Measurements from ENCODE around the gene ACTRT2. TPM values are rescaled to one million over a fixed set of nuclear protein-coding genes. Genes with fewer than 3 reads are reported as not detected.

The ACTRT2 gene
- total RNA-seq, 1 donor from 2014 or later = not detected

DNA sequence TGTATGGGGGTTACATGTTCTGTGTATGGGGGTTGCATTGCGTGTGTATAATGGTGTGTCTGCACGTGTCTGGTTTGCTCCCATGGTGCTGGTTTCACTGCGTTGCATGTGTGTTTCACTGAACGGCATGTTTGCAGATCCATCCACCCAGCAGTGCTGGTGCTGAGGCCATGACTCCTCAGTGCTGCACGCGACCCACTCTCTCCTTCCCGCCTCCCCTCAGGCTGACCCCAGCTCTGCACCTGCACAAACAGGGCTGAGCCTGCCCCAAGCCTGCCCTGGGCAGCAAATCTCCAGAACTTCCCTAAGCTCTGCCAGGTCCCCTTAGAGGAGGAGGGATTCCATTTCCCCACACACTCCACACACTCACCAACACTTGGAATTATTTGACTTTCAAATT lies 18.7 kb downstream of the ACTRT2 start:
- H3K27me3 ChIP-seq (ENCODE audit: control insufficient read depth, insufficient read depth, low read length) = peaks cover 2% of the 10 kb centered on the region
- DNase-seq (ENCODE audit: low read depth) = no peak
- H3K36me3 ChIP-seq (ENCODE audit: control insufficient read depth, insufficient read depth, low read length) = no peaks in the 10 kb centered on the region
- TF ChIP-seq, protein P1, sequence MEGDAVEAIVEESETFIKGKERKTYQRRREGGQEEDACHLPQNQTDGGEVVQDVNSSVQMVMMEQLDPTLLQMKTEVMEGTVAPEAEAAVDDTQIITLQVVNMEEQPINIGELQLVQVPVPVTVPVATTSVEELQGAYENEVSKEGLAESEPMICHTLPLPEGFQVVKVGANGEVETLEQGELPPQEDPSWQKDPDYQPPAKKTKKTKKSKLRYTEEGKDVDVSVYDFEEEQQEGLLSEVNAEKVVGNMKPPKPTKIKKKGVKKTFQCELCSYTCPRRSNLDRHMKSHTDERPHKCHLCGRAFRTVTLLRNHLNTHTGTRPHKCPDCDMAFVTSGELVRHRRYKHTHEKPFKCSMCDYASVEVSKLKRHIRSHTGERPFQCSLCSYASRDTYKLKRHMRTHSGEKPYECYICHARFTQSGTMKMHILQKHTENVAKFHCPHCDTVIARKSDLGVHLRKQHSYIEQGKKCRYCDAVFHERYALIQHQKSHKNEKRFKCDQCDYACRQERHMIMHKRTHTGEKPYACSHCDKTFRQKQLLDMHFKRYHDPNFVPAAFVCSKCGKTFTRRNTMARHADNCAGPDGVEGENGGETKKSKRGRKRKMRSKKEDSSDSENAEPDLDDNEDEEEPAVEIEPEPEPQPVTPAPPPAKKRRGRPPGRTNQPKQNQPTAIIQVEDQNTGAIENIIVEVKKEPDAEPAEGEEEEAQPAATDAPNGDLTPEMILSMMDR (IDR thresholded peaks at IDR 0.05; ENCODE audit: insufficient read depth, low read length, poor library complexity, severe bottlenecking) = no peak
- H3K4me3 ChIP-seq (ENCODE audit: low read depth, low read length) = no peak overlapping the region

DNA sequence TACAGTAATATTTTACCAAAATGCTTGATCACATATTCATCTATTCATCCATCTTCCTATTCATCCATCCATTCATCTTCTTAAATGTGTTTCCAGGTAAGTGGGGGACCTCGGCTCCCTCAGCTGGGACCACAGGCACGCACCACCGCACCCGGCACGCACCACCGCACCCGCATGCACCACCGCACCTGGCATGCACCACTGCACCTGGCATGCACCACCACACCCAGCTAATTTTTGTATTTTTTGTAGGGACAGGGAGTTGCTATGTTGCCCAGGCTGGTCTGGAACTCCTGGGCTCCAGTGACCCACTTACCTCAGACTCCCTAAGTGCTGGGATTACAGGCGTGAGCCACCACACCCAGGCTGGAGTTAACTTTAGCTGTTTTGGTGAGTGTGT lies 21.2 kb downstream of the ACTRT2 start:
- H3K4me3 ChIP-seq (ENCODE audit: low read depth, low read length) = no peak overlapping the region
- H3K36me3 ChIP-seq (ENCODE audit: control insufficient read depth, insufficient read depth, low read length) = no peaks in the 10 kb centered on the region
- H3K27me3 ChIP-seq (ENCODE audit: control insufficient read depth, insufficient read depth, low read length) = peaks cover 2% of the 10 kb centered on the region
- DNase-seq (ENCODE audit: low read depth) = no peak
- TF ChIP-seq, protein P1 (IDR thresholded peaks at IDR 0.05; ENCODE audit: insufficient read depth, low read length, poor library complexity, severe bottlenecking) = no peak

DNA sequence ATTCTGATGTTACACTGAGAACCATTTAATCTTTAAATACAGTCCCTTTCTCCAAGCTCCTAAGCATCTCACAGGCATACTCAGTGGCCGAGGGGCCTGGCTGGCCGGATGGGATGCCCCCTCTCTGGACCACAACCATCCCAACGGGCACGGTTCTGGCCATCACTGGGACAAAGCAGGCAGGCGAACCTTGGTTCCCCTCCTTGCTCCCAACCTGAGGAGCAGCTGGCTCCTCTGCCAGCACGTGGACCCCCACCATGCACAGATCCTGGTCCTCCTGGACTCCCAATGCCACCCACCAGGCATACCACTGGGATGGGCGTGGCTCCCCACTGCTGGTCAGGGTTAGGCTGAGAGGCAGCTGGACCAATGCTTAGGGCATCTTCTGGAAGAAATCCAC lies 27.9 kb downstream of the ACTRT2 start:
- Histone ChIP-seq H3K36me3 (ENCODE audit: control insufficient read depth, insufficient read depth, low read length) (no peaks in the 10 kb centered on the region), H3K4me3 (ENCODE audit: low read depth, low read length) (no peak overlapping the region), H3K27me3 (ENCODE audit: control insufficient read depth, insufficient read depth, low read length) (no peaks in the 10 kb centered on the region)
- TF ChIP-seq, protein P1 (IDR thresholded peaks at IDR 0.05; ENCODE audit: insufficient read depth, low read length, poor library complexity, severe bottlenecking) = no peak
- no peak for DNase-seq (ENCODE audit: low read depth)

DNA sequence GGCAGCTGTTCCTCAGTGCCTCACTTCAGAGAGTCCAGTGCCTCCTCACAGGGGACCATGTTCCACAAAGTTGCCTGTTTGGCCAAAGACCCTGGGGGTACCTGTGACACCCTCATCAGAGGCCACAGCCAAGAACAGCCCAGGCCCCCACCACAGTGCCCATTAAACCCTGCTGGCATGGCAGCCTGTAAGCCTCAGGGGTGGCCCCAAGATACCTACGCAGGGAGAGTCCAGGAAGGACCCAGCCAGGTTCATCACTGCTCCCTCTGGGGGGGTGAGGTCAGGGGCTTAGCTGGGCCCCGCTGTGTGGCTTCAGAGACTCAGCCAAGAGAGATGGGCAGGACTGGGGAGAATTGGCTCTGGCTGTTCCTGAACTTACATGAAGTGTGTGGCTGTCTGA lies 28.6 kb downstream of the ACTRT2 start:
- TF ChIP-seq, protein P1 (IDR thresholded peaks at IDR 0.05; ENCODE audit: insufficient read depth, low read length, poor library complexity, severe bottlenecking) = no peak
- no peaks in the 10 kb centered on the region for H3K27me3 ChIP-seq (ENCODE audit: control insufficient read depth, insufficient read depth, low read length)

DNA sequence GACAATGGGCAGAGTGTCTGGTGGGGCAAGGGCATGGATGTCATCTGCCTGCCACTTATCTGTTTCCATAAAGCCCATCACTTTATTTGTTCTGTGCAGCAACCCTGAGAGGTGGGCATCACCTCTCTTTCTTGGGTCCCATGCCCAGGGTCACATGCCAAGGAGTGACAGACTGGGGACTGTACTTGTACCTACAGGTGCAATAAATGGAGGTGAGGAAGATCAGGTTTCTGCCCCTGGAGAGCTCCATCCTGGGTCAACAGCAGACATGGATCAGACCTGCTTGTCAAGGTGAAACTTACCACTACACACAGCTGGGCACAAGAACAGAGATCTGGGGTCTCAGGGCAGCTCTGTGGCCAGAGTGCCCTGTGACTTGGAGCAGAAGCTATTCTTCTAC lies 29.3 kb downstream of the ACTRT2 start:
- no peak overlapping the region for H3K4me3 ChIP-seq (ENCODE audit: low read depth, low read length)
- TF ChIP-seq, protein P1 (IDR thresholded peaks at IDR 0.05; ENCODE audit: insufficient read depth, low read length, poor library complexity, severe bottlenecking) = no peak
- DNase-seq (ENCODE audit: low read depth) = no peak
- no peaks in the 10 kb centered on the region for H3K36me3 ChIP-seq (ENCODE audit: control insufficient read depth, insufficient read depth, low read length)
- H3K27me3 ChIP-seq (ENCODE audit: control insufficient read depth, insufficient read depth, low read length) = no peaks in the 10 kb centered on the region

More for the DNA sequence above, 28.6 kb downstream of the ACTRT2 start:
- no peaks in the 10 kb centered on the region for H3K36me3 ChIP-seq (ENCODE audit: control insufficient read depth, insufficient read depth, low read length)
- no peak for DNase-seq (ENCODE audit: low read depth)
- no peak overlapping the region for H3K4me3 ChIP-seq (ENCODE audit: low read depth, low read length)

All from kidney epithelial cell (primary cell).